WTC11 (cell line): Measurements from ENCODE around the gene SF3B2. TPM values are rescaled to one million over a fixed set of nuclear protein-coding genes. Genes with fewer than 3 reads are reported as not detected.

Experiments
- ATAC-seq: fragments of 200-7000 bp; cut with Tn5 transposase; 2 replicates; pipeline ENCODE4 v1.10.0; 2021; ENCODE audit warnings: mild to moderate bottlenecking, moderate library complexity
- CTCF ChIA-PET: fragments of 300-600 bp; sonication (Branson Sonifier 250); formaldehyde crosslinking; loops from one replicate; lab custom pipeline; 2021; ENCODE audit warnings: antibody characterized with exemption; lab: Charles Lee
- POLR2A ChIA-PET: fragments of 350-600 bp; sonication (Branson Sonifier 250); formaldehyde crosslinking; loops from one replicate; lab custom pipeline; 2021; ENCODE audit warnings: antibody characterized with exemption; lab: Charles Lee
- DNase-seq: peaks from one replicate; pipeline ENCODE4 v3.0.0; 2021; ENCODE audit warnings: low spot score
- H3K27ac Mint-ChIP-seq: 2 replicates; pipeline ENCODE4 v1.8.0; 2021; ENCODE audit warnings: mixed read lengths
- H3K27me3 Mint-ChIP-seq: 2 replicates; pipeline ENCODE4 v1.8.0; 2021; ENCODE audit warnings: low read depth, mild to moderate bottlenecking, moderate library complexity, mixed read lengths
- H3K36me3 Mint-ChIP-seq: 2 replicates; pipeline ENCODE4 v1.8.0; 2021; ENCODE audit warnings: mixed read lengths
- H3K4me1 Mint-ChIP-seq: 2 replicates; pipeline ENCODE4 v1.8.0; 2022; ENCODE audit warnings: mixed read lengths
- H3K4me3 Mint-ChIP-seq: 2 replicates; pipeline ENCODE4 v1.8.0; 2021; ENCODE audit warnings: mild to moderate bottlenecking, moderate library complexity, mixed read lengths
- H3K9me3 Mint-ChIP-seq: 2 replicates; pipeline ENCODE4 v1.8.0; 2021; ENCODE audit warnings: mixed read lengths
- ATF1 ChIP-seq: sonication (generic); formaldehyde crosslinking; IDR thresholded peaks from 2 replicates; pipeline ENCODE4 v1.8.1; 2023; ENCODE audit warnings: mild to moderate bottlenecking, moderate library complexity, missing genetic modification reagents
- CBFB ChIP-seq: sonication (generic); formaldehyde crosslinking; IDR thresholded peaks from 2 replicates; pipeline ENCODE4 v1.8.1; 2022; ENCODE audit warnings: mild to moderate bottlenecking, low read depth, missing genetic modification reagents
- FOXP1 ChIP-seq: sonication (generic); formaldehyde crosslinking; IDR thresholded peaks from 2 replicates; pipeline ENCODE4 v1.8.0; 2022; ENCODE audit warnings: missing genetic modification reagents, mild to moderate bottlenecking, moderate library complexity, borderline replicate concordance
- FOXP4 ChIP-seq: sonication (generic); formaldehyde crosslinking; IDR thresholded peaks from 2 replicates; pipeline ENCODE4 v1.8.0; 2022; ENCODE audit warnings: mild to moderate bottlenecking, missing genetic modification reagents
- HMGXB4 ChIP-seq: sonication (generic); formaldehyde crosslinking; IDR thresholded peaks from 2 replicates; pipeline ENCODE4 v1.8.1; 2023; ENCODE audit warnings: mild to moderate bottlenecking, moderate library complexity, missing genetic modification reagents
- NR2C2 ChIP-seq: sonication (generic); formaldehyde crosslinking; IDR thresholded peaks from 2 replicates; pipeline ENCODE4 v1.8.0; 2022; ENCODE audit warnings: mild to moderate bottlenecking, missing genetic modification reagents
- SP1 ChIP-seq: sonication (generic); formaldehyde crosslinking; conservative IDR thresholded peaks from 2 replicates; pipeline ENCODE4 v1.8.1; 2022; ENCODE audit warnings: missing genetic modification reagents
- STAT6 ChIP-seq: sonication (generic); formaldehyde crosslinking; conservative IDR thresholded peaks from 2 replicates; pipeline ENCODE4 v1.8.1; 2023; ENCODE audit warnings: mild to moderate bottlenecking, low read depth, missing genetic modification reagents, moderate library complexity
- TCF7 ChIP-seq: sonication (generic); formaldehyde crosslinking; IDR thresholded peaks from 2 replicates; pipeline ENCODE4 v1.8.0; 2022; ENCODE audit warnings: mild to moderate bottlenecking, low read depth, missing genetic modification reagents, moderate library complexity
- ZBTB21 ChIP-seq: sonication (generic); formaldehyde crosslinking; IDR thresholded peaks from 2 replicates; pipeline ENCODE4 v1.8.1; 2023; ENCODE audit warnings: mild to moderate bottlenecking, missing genetic modification reagents, borderline replicate concordance
- ZNF138 ChIP-seq: sonication (generic); formaldehyde crosslinking; conservative IDR thresholded peaks from 2 replicates; pipeline ENCODE4 v1.8.1; 2022; ENCODE audit warnings: mild to moderate bottlenecking, moderate library complexity, missing genetic modification reagents
- ZNF263 ChIP-seq: sonication (generic); formaldehyde crosslinking; IDR thresholded peaks from 2 replicates; pipeline ENCODE4 v1.8.1; 2022; ENCODE audit warnings: low read depth, mild to moderate bottlenecking, moderate library complexity, missing genetic modification reagents
- ZNF423 ChIP-seq: fragments of 250-450 bp; sonication (Bioruptor Pico); IDR thresholded peaks from 2 replicates; pipeline ENCODE4 v2.1.2; 2022; ENCODE audit warnings: mild to moderate bottlenecking, moderate library complexity
- total RNA-seq: library from RNA; stranded (reverse); gene quantifications from 3 replicates; pipeline ENCODE4 v1.2.3, GENCODE V29; 2021
- TF ChIP-seq, protein P1 (sequence below): sonication (generic); formaldehyde crosslinking; IDR thresholded peaks from 2 replicates; pipeline ENCODE4 v1.8.1; 2022; ENCODE audit warnings: mild to moderate bottlenecking, moderate library complexity, missing genetic modification reagents
- TF ChIP-seq, protein P2 (sequence below): sonication (generic); formaldehyde crosslinking; IDR thresholded peaks from 2 replicates; pipeline ENCODE4 v1.8.0; 2022; ENCODE audit warnings: mild to moderate bottlenecking, missing genetic modification reagents
- TF ChIP-seq, protein P3 (sequence below): sonication (generic); formaldehyde crosslinking; IDR thresholded peaks from 2 replicates; pipeline ENCODE4 v1.8.0; 2022; ENCODE audit warnings: mild to moderate bottlenecking, missing genetic modification reagents

SF3B2 gene
- total RNA-seq, 1 experiment from 2014 or later: 295 TPM

GRCh38 chr11:66011239-66011784 is 40.9 kb upstream of the SF3B2 start:
- no peak for ATAC-seq
- no peaks in the 10 kb centered on the region for H3K9me3 Mint-ChIP-seq
- CTCF ChIA-PET: interaction anchor here (0.6 to 3.5 kb wide), 10 partner anchors 9 to 231 kb away, joined by 3 to 42 read pairs (median 8); partner anchors contain the start of genes BANF1, EIF1AD, FIBP and MUS81
- no peaks in the 10 kb centered on the region for H3K36me3 Mint-ChIP-seq
- peak overlapping the region; percentile 30; the same call in 1 of the 2 replicates for H3K4me3 Mint-ChIP-seq
- peaks cover 8% of the 10 kb centered on the region; the same call in 1 of the 2 replicates for H3K4me1 Mint-ChIP-seq
- peaks cover 22% of the 10 kb centered on the region for H3K27me3 Mint-ChIP-seq
- POLR2A ChIA-PET: interaction anchor here (0.6 to 1.5 kb wide), 3 partner anchors 123 to 1247 kb away, joined by 3 read pairs; partner anchors contain the start of genes CFL1 and FIBP
- TF ChIP-seq TCF7: no peak
- no peak for DNase-seq
- no peak overlapping the region for H3K27ac Mint-ChIP-seq

GRCh38 chr11:66011785-66012303 is 40.3 kb upstream of the SF3B2 start, which contains the start of gene CST6:
CST6 (plus strand) TSS chr11:66012008; CDS start chr11:66012045, 37 bp downstream.
- no peaks in the 10 kb centered on the region for H3K36me3 Mint-ChIP-seq
- H3K4me1 Mint-ChIP-seq: peaks cover 4% of the 10 kb centered on the region; the same call in 1 of the 2 replicates
- TF ChIP-seq STAT6 (CRISPR knock-in tag) (no peak), ZNF263 (CRISPR knock-in tag) (0 out of 2 replicates have a peak, but pooled peaks have one; percentile 29), ZNF423 (no peak), ZNF138 (peak; percentile 51; the same call in 1 of the 2 replicates), ATF1 (CRISPR knock-in tag) (no peak), ZBTB21 (CRISPR knock-in tag) (0 out of 2 replicates have a peak, but pooled peaks have one; percentile 41), FOXP1 (CRISPR knock-in tag) (peak; percentile 34; the same call in 1 of the 2 replicates), FOXP4 (CRISPR knock-in tag) (peak; percentile 49; the same call in 1 of the 2 replicates), NR2C2 (no peak), SP1 (0 out of 2 replicates have a peak, but pooled peaks have one; percentile 19), HMGXB4 (CRISPR knock-in tag) (peak; percentile 36; the same call in 1 of the 2 replicates), CBFB (CRISPR knock-in tag) (no peak)
- TF ChIP-seq, protein P1, sequence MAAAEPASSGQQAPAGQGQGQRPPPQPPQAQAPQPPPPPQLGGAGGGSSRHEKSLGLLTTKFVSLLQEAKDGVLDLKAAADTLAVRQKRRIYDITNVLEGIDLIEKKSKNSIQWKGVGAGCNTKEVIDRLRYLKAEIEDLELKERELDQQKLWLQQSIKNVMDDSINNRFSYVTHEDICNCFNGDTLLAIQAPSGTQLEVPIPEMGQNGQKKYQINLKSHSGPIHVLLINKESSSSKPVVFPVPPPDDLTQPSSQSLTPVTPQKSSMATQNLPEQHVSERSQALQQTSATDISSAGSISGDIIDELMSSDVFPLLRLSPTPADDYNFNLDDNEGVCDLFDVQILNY (CRISPR knock-in tag): no peak; the same call in 1 of the 2 replicates
- TF ChIP-seq, protein P2, sequence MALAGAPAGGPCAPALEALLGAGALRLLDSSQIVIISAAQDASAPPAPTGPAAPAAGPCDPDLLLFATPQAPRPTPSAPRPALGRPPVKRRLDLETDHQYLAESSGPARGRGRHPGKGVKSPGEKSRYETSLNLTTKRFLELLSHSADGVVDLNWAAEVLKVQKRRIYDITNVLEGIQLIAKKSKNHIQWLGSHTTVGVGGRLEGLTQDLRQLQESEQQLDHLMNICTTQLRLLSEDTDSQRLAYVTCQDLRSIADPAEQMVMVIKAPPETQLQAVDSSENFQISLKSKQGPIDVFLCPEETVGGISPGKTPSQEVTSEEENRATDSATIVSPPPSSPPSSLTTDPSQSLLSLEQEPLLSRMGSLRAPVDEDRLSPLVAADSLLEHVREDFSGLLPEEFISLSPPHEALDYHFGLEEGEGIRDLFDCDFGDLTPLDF (CRISPR knock-in tag): no peak
- TF ChIP-seq, protein P3, sequence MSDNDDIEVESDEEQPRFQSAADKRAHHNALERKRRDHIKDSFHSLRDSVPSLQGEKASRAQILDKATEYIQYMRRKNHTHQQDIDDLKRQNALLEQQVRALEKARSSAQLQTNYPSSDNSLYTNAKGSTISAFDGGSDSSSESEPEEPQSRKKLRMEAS (CRISPR knock-in tag): peak; percentile 75; the same call in 1 of the 2 replicates
- peak within 1 kb of the TSS; percentile 30; the same call in 1 of the 2 replicates for H3K4me3 Mint-ChIP-seq
- H3K27me3 Mint-ChIP-seq: peaks cover 22% of the 10 kb centered on the region
- H3K27ac Mint-ChIP-seq: no peak within 1 kb of the TSS
- ATAC-seq (peak; percentile 41), DNase-seq (peak; percentile 59)
- POLR2A ChIA-PET: interaction anchor here (0.6 to 1.5 kb wide), 3 partner anchors 124 to 1246 kb away, joined by 3 read pairs; partner anchors contain the start of genes CFL1 and FIBP
- CTCF ChIA-PET: interaction anchor here (0.6 to 3.5 kb wide), 9 partner anchors 9 to 232 kb away, joined by 3 to 42 read pairs (median 10); partner anchors contain the start of genes BANF1, EIF1AD, FIBP and MUS81
- no peaks in the 10 kb centered on the region for H3K9me3 Mint-ChIP-seq
